ENCODE data around the gene GARIN5B. TPM values are rescaled to one million over a fixed set of nuclear protein-coding genes. Genes with fewer than 3 reads are reported as not detected.

Gene GARIN5B
- total and polyA plus RNA-seq, 2 experiments from 2014 or later: not detected

DNA sequence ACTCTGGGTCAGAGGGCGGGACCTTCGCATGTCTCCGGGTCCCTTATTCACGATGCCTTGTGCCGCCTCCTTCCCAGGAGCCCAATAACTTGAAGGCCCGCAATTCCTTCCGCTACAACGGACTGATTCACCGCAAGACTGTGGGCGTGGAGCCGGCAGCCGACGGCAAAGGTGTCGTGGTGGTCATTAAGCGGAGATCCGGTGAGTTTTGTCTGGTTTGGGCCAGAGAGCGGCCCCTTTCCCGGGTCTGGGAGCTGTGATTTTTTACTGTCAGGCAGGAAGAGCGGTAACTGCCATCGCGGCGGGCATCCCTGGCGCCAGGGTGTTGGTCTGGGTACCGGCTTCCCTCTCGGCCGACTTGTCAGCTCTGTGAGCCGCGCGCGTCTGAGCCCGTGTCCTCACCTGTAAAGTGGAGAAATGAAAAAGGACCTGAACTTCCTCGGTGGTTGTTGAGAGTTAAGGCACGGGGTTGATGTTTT is 23.5 kb upstream of the GARIN5B start:
- no peak for DNase-seq (ENCODE audit: low spot score)
- H3K4me1 Mint-ChIP-seq: peaks cover 57% of the 10 kb centered on the region
- 0 out of 2 replicates have a peak overlapping the region, but pooled peaks have one; percentile 21 for H3K27ac ChIP-seq (ENCODE audit: low read depth)
- peak overlapping the region; percentile 97 for H3K4me2 ChIP-seq
- no peak overlapping the region for H2AFZ ChIP-seq
- peaks cover 54% of the 10 kb centered on the region for H3K27me3 Mint-ChIP-seq (ENCODE audit: insufficient read depth, low read depth, poor library complexity)
- H3K4me1 ChIP-seq (ENCODE audit: insufficient read depth): peaks cover 57% of the 10 kb centered on the region
- H3K36me3 ChIP-seq (ENCODE audit: insufficient read depth): peaks cover 11% of the 10 kb centered on the region; the same call in 1 of the 2 replicates
- ATAC-seq: no peak
- peaks cover 63% of the 10 kb centered on the region for H3F3A ChIP-seq (replicated peaks; ENCODE audit: low read depth)
- peak overlapping the region; percentile 99 for H3K4me3 Mint-ChIP-seq
- TF ChIP-seq POLR2AphosphoS5 (IDR thresholded peaks at IDR 0.05; ENCODE audit: low read depth): no peak
- no peak for TF ChIP-seq NANOG (IDR thresholded peaks at IDR 0.05; ENCODE audit: borderline replicate concordance)
- TF ChIP-seq EZH2phosphoT487 (IDR thresholded peaks at IDR 0.05; ENCODE audit: unreplicated experiment): no peak
- TF ChIP-seq, protein P1, sequence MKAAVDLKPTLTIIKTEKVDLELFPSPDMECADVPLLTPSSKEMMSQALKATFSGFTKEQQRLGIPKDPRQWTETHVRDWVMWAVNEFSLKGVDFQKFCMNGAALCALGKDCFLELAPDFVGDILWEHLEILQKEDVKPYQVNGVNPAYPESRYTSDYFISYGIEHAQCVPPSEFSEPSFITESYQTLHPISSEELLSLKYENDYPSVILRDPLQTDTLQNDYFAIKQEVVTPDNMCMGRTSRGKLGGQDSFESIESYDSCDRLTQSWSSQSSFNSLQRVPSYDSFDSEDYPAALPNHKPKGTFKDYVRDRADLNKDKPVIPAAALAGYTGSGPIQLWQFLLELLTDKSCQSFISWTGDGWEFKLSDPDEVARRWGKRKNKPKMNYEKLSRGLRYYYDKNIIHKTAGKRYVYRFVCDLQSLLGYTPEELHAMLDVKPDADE (IDR thresholded peaks at IDR 0.05): no peak
- TF ChIP-seq, protein P2, sequence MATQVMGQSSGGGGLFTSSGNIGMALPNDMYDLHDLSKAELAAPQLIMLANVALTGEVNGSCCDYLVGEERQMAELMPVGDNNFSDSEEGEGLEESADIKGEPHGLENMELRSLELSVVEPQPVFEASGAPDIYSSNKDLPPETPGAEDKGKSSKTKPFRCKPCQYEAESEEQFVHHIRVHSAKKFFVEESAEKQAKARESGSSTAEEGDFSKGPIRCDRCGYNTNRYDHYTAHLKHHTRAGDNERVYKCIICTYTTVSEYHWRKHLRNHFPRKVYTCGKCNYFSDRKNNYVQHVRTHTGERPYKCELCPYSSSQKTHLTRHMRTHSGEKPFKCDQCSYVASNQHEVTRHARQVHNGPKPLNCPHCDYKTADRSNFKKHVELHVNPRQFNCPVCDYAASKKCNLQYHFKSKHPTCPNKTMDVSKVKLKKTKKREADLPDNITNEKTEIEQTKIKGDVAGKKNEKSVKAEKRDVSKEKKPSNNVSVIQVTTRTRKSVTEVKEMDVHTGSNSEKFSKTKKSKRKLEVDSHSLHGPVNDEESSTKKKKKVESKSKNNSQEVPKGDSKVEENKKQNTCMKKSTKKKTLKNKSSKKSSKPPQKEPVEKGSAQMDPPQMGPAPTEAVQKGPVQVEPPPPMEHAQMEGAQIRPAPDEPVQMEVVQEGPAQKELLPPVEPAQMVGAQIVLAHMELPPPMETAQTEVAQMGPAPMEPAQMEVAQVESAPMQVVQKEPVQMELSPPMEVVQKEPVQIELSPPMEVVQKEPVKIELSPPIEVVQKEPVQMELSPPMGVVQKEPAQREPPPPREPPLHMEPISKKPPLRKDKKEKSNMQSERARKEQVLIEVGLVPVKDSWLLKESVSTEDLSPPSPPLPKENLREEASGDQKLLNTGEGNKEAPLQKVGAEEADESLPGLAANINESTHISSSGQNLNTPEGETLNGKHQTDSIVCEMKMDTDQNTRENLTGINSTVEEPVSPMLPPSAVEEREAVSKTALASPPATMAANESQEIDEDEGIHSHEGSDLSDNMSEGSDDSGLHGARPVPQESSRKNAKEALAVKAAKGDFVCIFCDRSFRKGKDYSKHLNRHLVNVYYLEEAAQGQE (IDR thresholded peaks at IDR 0.05; ENCODE audit: unreplicated experiment): no peak
- no peak for TF ChIP-seq EZH2 (IDR thresholded peaks at IDR 0.05; ENCODE audit: low read depth, unreplicated experiment)
- no peak for TF ChIP-seq ZNF331 (CRISPR knock-in tag; IDR thresholded peaks at IDR 0.05; ENCODE audit: low read depth)
- TF ChIP-seq JUNB (IDR thresholded peaks at IDR 0.05; ENCODE audit: unreplicated experiment): no peak
- TF ChIP-seq STAT1 (IDR thresholded peaks at IDR 0.05; ENCODE audit: unreplicated experiment): no peak
- no peak for TF ChIP-seq CTCF (conservative IDR thresholded peaks at IDR 0.05; ENCODE audit: low read depth in 2 of 2)
- TF ChIP-seq ZNF462 (CRISPR knock-in tag; IDR thresholded peaks at IDR 0.05): no peak
- no peak for TF ChIP-seq CREB1 (CRISPR knock-in tag; IDR thresholded peaks at IDR 0.05; ENCODE audit: low read depth)
- TF ChIP-seq ZNF114 (CRISPR knock-in tag; IDR thresholded peaks at IDR 0.05): no peak
- peak overlapping the region; percentile 99 for H3K4me3 ChIP-seq
- H3K27ac Mint-ChIP-seq: peak overlapping the region; percentile 98
- H3K9me2 ChIP-seq (ENCODE audit: insufficient read depth): no peaks in the 10 kb centered on the region
- peaks cover 46% of the 10 kb centered on the region for H4K20me1 ChIP-seq (replicated peaks; ENCODE audit: insufficient read depth)
- peaks cover 57% of the 10 kb centered on the region for H3K36me3 Mint-ChIP-seq (ENCODE audit: low read depth)
- peaks cover 5% of the 10 kb centered on the region for H3K9me3 Mint-ChIP-seq
- H3K27me3 ChIP-seq (ENCODE audit: insufficient read depth): peaks cover 12% of the 10 kb centered on the region
- H3K79me2 ChIP-seq (replicated peaks; ENCODE audit: insufficient read depth): peaks cover 33% of the 10 kb centered on the region
